ENCODE results near the gene LKAAEAR1.

DNA sequence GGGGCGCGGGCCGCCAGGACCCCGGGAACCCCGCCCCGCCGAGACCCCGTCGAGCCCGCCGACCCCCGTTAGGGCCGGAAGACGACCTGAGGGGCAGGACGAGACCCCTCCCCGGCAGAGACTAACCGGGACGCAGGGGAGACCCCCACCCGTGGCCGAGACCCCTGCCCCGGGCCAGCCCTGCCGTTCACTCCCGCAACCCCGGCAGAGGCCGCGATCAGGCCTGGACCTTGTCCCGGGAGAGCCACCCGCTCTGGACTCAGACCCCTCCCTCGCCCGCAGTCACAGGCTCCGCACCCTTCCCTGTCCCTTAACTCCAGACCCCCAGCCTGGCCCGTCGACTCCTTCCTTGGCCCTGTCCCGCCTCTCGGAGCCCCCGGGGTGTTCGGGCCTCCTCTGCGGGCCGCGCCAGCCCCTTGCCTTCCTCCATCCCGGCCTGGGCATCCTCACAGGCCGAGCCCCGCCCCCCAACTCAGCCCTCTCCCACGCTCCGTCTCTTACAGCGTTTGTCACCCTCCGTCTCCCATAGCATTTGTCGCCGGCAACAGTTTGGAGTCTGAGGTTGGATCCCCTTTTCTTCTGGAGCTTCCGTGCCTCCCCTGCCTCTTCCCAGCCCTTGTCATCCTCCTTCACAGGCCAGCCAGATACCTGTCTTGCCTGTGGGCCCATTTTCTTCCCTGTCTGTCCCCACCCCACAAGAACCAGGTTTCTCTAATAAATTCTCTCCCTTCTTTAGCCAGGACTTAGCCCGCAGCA is 20.6 kb downstream of the LKAAEAR1 start:
- TF ChIP-seq, protein P1, sequence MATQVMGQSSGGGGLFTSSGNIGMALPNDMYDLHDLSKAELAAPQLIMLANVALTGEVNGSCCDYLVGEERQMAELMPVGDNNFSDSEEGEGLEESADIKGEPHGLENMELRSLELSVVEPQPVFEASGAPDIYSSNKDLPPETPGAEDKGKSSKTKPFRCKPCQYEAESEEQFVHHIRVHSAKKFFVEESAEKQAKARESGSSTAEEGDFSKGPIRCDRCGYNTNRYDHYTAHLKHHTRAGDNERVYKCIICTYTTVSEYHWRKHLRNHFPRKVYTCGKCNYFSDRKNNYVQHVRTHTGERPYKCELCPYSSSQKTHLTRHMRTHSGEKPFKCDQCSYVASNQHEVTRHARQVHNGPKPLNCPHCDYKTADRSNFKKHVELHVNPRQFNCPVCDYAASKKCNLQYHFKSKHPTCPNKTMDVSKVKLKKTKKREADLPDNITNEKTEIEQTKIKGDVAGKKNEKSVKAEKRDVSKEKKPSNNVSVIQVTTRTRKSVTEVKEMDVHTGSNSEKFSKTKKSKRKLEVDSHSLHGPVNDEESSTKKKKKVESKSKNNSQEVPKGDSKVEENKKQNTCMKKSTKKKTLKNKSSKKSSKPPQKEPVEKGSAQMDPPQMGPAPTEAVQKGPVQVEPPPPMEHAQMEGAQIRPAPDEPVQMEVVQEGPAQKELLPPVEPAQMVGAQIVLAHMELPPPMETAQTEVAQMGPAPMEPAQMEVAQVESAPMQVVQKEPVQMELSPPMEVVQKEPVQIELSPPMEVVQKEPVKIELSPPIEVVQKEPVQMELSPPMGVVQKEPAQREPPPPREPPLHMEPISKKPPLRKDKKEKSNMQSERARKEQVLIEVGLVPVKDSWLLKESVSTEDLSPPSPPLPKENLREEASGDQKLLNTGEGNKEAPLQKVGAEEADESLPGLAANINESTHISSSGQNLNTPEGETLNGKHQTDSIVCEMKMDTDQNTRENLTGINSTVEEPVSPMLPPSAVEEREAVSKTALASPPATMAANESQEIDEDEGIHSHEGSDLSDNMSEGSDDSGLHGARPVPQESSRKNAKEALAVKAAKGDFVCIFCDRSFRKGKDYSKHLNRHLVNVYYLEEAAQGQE (IDR thresholded peaks at IDR 0.05; ENCODE audit: insufficient read depth in 1 of 2, low read depth in 2 of 2, low read length in 2 of 2), result no peak
- no peak for TF ChIP-seq TAF1 (IDR thresholded peaks at IDR 0.05; ENCODE audit: borderline replicate concordance, insufficient read depth, low read length)
- no peak for TF ChIP-seq POLR2AphosphoS5 (IDR thresholded peaks at IDR 0.05; ENCODE audit: low read depth, low read length)
- no peak for TF ChIP-seq FOXP2 (optimal IDR thresholded peaks at IDR 0.05; ENCODE audit: borderline replicate concordance, extremely low read depth, extremely low read length, insufficient read depth)

All from PFSK-1 (cell line).